Stimulated activated CD4-positive, alpha-beta T cell treated with anti-CD3 and anti-CD28 coated beads, Interleukin-15, amount 100 ng/mL, for 24 hours (primary cell): Measurements from ENCODE around the gene MYO18A.
"Not testable (repeated sequence)": the region's sequence is repeated elsewhere in the genome, so short reads cannot be mapped to it uniquely, and the experiment has no call there.

Experiments
- DNase-seq: peaks from one replicate; pipeline ENCODE4 v3.0.0-alpha.2; 2020

MYO18A gene

DNA sequence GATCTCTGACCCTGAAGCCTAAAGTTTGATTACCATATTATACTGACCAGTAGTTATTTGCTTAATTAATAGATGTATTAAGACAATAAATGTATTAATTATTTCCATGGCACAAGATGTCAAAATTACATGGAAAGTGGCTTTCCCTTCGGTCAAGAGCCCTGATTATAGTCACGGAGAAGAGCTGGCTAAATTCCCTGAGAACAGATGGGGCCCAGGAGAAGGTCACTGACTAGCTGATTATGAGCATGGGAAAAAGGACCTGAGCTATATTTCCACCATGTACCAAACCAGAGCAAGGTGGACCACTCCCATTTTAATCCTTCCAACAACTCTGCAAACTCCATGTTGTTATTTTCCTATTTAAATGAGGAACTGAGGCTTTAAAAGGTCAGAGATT, 12.9 kb upstream of the MYO18A start:
- DNase-seq: no peak

DNA sequence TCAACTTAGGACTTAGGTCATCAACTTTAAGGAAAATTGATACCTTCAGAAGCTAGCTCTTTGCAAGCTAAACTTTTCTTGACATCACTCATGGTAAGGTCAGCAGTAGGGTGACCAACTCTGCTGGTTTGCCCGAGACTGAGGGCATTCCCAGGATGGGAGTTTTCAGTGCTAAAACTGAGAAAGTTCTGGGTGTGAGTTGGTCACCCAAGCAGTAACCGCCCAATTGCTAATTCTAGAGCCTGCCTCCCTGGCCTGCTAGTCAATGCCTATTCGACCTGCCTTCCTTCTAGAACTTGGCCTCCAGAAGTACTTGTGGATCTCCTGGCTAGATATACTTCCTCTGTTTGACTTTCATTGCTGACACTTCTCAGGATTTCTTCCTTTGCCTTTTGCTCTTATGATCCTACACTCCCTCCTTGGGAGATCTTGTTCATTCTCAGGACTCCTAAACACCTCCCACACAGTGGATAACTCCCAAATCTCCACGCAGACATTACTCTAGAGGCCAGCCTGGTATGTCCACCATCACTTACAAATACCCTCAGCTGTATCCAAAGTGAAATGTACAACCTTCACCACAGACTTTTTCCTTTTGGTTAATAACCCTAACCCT, 10.5 kb upstream of the MYO18A start:
- DNase-seq: no peak

DNA sequence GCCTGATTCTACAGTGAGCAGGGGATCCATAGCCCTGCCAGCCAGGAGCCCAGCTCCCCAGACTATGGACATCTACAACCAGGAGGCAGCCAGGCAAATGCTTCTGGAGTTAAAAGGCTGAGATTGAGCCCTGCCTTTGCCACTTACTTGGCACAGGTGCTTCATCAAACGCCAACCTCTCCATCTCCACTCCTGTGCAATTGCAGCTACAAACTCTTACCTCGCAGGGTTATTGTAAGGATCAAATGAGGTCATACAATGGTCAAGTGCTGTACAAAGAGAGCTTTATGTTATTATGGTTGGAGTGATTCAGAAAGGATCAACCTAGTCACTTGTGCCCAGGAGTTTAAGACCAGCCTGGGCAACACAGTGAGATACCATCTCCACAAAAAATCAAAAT, 9.8 kb upstream of the MYO18A start:
- DNase-seq: no peak

DNA sequence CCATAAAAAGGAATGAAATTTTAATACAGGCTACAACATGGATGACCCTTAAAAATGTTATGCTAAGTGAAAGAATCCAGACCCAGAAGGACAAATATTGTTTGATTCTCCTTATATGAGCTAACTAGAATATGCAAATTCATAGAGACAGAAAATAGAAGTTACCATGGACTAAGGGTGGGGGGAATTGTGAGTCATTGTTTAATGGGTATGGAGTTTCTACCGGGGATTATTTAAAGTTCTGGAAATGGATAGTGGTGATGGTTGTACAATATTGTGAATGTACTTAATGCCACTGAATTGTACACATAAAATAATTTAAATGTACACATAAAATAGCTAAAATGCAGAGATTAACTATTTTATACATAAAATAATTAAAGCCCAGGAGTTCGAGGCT, 9.2 kb upstream of the MYO18A start:
- no peak for DNase-seq

DNA sequence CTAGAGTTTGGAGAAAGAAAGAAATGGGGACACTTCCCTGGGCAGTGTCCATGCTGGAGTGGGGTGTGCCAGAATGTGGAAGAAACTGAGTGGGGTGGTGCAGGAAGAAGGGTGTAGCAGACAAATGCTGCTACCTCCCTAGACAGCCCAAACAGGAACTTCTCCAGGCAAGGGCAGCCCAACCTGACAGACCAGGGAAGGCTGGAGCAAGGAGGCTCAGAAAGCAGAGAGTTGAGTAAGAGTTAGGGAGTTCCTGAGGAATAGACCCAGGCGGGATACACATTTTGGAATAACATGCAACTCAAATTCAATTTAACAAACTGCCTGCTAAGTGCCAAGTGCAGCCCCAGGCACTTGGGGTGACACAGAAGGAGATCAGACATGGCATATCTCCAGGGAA, 1.0 kb upstream of the MYO18A start:
- DNase-seq: no peak

DNA sequence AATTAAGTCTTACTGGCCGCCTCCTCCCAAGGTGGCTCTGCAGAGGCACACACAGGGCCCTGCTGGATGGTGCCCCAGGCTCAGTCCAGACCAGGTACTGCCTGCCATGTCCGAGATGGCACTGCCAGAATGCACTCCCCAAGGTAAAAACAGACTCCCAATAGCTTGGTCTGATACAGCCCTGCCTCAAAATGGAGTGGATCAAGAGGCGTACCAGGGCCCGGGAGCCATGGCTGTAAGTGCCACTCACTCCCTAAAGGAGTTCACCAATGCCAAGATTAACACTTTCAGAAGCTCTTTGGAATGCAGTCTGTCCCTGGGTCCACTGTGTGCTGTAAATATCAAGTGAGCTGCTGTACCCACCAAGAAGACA, 576 bp upstream of the MYO18A start:
- DNase-seq: no peak

DNA sequence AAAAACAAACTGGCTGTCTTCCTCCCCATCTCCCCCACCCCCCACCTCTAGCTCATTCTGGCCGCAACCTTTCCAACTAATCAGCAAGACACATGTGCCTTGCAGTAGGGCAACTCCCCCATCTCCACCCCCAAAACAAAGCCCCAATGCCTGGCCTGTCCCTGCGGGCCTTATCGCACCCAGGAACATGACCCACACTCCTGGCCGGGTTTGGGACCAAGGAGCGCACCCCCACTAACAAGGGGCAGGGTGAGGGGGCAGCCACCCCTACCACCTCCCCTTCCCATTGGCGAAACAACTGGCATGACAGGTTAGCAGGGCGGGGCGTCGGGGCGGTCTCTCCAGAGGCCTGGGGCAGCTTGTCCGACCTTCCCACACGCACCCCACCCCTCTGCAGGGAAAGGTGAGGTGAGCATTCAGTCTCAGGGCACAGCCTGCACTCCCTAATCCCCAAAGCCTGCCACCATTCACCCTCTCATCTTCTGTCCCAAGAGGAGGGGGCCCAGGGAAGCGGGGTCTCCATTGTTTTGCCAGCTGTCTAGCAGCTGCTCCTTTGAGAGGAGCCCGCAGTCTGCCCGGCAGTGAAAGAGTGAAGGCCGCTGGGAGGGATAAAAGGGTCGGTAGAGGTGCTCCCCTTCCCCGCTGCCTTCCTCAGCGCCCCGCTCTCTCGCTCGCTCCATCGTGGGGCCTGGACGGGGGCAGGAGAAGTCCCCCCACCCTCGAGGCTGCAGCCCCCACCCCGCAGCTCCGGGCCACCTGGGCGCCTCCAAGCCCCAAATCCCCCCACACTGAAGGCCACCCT, 765 bp downstream of the MYO18A start:
- DNase-seq: no peak

DNA sequence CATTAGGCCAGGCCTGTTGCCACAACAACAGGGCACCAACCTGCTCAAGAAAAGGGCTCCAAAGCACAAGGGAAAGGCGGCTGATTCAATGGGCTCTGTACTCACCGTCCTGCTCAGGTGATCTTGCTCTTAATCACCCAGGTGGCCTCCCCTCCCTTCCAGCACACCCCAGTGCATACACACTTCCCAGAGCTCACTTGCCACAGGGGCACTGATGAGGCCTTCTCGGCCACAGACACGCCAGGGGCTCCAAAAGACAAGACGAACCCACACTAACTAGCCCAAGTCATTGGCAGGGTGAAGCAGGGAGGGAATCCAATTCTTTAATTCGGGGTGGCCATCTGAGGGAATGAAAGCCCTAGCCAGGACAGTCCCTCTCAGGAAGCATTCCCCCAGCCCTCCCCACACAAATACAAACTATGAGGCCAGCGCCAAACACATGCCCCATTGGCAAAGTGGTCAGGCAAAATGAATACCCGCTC, 1.4 kb downstream of the MYO18A start:
- no peak for DNase-seq

DNA sequence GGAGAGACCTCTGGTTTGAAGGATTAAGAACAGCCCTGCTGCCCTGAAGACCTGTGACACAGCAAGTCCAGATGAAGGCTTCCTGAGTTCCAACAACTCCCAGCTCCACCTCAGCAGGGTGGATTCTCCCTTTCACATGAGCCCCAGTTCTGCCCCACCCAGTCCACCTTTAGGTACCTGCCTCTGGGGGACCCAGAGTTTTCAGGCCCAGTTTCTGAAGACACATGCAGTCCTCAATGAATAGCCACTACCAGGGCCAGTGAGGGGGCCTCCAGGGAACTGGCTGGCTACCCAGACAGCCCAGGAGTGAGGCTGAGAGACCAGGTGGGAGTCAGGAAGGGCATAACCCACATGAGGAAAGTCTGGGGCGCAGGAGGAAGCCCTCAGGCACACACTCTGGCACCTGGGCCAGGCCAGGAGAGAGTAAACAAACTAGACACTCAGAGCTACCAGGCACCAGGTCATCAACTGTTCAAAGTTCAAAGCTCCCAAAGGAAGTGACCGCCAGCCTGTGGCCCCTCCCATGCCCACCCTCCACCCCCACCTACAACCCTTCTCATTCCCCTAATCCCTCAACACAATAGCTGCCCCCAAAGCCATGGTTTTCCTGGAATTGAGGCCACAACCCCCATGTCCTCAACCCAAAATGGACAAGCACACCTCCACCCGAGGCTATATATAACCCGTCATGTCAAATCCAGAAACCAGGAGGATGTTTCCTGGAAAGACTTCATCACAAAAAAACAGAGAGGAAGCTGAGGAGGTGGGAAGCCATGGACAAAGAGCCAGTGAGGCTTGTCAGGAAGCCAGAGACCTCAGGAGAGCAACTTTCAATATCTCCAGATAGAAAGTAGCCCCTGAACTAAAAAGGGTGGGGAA, 2.1 kb downstream of the MYO18A start:
- no peak for DNase-seq

DNA sequence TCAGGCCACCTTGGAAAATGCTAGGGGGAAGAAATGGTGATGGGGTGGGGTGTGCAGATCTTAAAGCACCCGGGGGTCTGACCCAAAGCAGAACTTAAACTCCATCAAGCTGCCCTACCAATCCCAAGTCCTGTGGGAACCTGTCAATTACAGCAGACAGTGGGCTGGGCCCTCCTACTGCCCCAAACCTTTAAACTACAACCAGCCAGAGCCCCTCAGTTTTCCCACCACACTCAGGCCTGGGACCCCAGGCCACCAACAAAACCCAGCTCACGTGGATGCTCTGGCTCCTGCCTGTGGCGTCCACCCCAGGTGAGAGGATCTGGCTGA, 2.7 kb downstream of the MYO18A start:
- DNase-seq: no peak

DNA sequence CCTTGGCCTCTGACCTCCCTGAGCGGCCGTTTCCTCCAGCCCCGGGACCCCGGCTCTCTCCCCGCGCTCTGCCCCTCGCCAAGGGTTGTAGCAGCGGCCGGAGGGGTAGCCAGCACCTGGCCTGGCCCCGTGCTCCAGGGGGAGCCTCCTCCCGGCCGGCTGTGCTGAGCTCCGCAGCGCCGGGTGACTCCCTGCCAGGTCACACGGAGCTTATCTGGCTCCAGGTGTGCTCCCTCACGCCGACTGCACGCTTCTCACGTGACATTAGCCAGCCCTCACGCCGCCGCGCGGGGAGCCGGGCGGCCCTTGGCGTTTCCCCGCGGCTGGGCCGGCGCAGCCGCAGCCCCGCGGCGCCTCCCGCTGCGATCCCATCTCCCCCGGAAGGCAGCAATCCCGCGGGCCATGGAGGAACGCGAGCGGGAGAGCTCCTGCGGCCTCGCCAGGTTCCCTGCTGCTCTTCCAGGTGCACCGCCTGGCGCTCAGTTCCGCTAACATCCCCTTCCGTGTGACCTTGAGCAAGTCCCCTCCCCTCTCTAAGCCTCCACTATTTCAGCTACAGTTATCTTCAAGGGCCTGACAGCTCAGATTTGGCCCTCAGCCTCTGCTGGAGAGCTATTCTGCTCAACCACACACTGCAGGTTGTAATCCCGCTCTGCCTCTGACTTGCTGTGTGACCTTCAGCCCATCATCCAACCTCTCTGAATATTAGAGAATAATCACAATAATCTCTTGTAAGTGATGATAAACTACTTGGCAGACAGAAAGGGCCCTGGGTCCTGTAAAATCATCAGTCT, 3.4 kb downstream of the MYO18A start:
- DNase-seq: peak; percentile 74

DNA sequence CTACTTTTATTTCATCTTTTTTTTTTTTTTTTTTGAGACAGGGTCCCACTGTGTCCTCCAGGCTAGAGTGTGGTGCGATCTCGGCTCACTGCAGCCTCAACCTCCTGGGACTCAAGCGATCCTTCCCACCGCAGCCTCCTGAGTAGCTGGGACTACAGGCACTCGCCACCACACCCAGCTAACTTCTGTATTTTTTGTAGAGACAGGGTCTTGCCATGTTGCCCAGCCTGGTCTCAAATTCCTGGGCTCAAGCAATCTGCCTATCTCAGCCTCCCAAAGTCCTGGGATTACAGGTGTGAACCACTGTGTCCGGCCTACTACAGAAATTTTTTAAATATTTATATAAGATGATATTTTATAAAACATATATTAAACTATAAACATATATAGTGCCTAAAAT, 4.8 kb downstream of the MYO18A start:
- no peak for DNase-seq

DNA sequence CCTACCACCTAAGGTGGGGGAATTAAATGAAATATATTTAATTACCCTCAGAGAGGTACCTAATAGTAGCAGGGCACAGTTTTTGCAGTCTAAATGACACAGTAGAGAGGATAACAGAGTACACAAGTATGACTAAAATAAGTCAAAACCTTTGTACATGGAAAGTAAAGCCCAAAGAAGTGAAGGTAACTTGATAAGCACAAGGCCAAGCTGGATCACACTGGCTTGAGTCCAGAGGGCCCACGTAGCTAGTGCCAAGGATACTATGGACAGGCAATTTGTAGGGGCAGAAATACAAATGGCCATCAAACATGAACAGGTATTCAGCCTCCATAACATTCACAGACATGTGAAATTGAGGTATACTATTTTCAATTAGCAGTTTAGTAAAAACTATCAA, 7.6 kb downstream of the MYO18A start:
- no peak for DNase-seq

DNA sequence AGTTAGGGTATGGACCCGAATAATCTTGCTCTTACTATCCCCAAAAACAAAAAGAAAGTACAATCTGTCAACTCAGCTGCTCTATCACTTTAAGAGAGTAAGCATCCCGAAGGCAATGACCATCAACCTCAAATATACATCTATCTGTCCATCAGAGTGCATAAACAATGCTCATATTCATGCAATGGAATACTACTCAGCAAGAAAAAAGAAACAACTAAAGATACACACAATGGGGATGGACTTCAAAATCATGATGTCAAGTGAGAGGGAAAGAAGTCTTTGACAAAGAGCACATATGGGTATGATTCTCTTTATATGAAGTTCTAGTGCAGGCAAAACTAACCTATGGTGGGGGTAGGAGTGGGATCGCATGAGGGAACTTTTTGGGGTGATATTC, 9.5 kb downstream of the MYO18A start:
- DNase-seq: no peak

DNA sequence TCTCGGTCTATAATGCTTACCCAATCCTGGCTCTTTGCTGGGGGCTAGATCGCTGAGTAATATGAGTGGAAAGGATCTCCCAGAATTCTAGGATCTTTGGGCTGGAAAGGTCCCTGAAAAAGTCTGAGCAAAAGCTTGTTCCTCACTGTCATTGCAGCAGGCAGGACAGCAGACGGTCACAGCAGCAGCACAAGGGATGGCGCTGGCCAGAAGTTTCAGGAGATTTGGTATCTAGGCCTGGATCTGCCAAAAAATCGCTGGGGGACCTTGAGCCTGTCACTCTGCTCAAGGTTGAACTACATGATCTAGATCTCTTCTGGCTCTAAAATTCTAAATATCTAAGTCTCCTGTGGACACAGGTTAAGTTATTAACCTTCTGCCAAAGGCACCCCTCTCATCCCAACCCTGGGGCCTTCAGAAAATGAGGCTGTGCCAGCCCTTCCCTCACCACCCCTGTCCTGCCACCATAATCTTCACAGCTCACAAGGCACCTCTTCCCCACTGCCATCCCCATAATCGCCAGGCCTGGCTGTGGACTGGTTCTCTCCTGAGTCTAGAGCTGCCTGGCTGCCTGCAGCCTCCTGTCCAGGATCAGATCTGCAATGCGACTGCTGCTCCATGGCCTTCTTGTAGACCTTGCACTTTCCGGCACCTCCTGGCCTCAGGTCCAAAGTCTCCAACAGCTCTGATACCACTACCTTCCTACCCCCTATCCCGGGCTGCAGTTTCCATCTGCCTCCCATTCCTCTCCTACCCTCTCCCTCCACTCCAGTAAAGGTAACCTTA, 10.2 kb downstream of the MYO18A start:
- no peak for DNase-seq

DNA sequence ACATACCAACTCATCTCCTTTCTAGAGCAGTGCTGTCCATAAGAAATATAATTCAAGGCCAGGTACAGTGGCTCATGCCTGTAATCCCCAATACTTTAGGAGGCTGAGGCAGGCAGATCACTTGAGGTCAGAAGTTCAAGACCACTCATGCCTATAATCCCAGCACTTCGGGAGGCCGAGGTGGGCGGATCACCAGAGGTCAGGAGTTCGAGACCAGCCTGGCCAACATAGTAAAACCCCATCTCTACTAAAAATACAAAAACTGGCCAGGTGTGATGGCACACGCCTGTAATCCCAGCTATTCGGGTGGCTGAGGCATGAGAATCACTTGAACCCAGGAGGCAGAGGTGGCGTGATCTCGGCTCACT, 11.5 kb downstream of the MYO18A start:
- not testable (repeated sequence) for DNase-seq

DNA sequence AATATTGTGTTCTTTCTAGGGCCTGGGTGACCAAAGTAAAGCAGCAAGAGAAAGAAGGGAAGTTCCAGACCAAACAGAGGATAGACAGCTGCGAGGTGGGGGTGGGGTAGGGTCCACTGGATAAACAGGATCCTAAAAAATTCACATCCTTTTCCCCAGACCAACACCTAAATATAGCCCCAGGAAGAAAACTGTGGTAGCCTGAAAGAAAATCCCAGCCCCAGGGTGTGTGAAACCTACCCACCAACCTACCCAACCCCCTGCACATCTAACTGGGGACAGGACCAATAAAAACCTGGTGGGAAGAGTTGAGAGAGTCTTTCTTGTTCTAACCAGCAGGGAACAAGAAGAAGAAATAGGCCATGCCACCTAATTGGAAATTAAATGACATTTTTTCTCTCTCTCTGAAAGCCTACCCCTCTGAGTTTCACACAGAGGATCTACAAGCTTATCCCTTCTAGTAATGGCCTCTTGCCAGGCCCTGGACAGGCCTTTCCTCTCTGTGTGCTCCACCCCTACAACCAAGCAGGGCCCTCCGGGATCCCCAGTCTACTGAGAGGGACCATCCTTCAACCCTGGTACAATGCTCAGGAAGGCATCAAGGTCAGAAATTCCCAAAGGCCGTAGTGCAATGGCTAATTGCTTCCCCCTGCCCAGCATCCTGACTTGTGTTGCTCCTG, 12.0 kb downstream of the MYO18A start:
- no peak for DNase-seq

DNA sequence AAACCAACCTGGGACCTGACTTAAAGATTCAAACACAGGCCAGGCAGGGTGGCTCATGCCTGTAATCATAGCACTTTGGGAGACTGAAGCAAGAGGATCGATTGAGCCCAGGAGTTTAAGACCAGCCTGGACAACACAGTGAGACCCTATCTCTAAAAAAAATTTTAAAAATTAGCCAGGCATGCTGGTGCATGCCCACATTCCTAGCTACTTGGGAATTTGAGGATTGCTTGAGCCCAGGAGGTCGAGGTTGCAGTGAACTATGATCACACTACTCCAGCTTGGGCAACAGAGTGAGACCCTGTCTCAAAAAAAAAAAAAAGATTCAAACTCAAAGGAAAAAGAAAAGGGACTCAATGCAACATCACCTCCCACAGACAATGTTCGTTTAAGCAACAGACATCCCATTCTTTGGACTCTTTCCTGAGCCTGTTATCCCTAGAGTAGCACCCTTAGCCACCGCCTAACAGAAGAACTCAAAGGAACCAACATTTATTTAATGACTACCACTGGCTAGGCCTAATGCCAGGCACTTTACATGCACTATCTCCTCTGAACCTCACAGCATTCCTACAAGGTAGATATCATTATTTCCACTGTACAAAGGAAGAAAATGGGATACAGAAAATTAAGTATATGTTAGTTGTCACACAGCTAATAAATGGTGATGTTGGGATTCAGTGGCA, 12.7 kb downstream of the MYO18A start:
- no peak for DNase-seq

DNA sequence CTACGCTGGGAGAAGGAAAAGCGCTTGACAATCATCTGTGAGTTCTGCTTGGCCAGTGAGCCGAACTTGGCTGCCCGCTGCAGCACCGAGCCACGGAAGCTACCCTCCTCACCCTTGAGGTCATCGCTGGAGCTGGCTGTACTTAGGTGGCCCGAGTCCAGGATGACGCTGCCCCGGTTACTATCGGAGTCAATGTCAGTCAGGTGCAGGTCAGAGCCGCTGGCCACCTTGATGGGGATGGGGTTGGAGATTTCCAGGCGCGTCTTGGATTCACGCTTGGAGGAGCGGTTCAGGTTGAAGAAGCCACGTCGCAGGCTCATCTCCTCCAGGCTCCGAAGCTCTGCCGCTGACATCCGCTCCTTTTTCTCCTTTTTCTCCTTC, 13.7 kb downstream of the MYO18A start:
- DNase-seq: no peak

DNA sequence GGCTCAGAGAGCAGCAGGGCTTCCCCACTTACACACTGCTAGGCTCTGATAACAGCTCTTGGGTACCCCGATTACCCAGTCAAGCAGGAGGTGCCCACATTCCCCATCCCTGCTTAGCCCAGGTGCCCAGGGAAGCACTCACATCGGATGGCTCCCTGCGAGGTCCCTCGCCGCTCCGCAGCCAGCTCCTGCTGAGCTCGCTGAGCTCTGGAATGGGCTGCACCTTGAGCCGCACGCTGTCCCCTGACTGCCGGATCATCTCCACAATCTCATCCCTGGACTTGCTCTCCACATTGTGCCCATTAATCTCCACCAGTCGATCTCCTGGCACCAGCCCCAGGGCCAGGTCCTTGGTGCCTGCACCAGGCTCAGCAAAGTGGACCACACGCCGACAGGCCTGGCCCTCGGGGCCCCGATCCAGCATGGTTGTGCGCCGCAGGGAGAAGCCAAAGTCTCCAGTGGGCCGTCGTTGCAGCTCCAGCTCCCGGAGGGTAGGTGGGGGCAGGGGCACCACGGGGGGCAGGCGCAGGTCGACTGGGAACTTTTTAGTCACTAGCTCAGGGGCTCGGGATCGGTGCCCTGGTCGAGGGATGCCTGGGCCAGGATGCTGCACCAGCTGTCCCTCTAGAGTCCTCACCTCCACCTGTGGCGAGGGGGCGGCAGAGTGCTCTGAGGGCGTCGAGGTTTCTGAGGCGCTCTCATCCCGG, 14.2 kb downstream of the MYO18A start:
- DNase-seq: no peak
